ENCODE results near the gene COL2A1.
A peak's percentile ranks its signal among the peaks of the same experiment; 100 is the strongest.

Gene COL2A1

DNA sequence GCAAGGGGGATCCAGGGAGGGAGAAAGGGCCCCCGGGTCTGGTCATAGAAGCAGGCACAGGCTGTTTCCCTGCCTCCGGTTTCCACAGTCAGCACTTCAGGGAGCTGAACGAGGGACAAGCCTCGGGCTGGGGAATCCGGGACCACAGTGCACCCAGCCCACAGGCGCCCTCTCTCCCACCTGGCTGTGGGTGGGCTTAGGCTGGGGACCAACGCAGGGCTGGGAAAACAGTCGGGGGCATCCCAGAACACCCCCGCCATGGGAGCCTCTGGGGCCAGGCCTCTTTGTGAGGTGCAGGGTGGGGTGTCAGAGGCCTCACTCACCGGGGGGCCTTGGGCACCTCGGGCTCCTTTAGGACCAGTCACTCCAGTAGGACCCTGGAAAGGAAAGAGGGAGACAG is 24.6 kb downstream of the COL2A1 start:
- TF ChIP-seq ZFHX2 (tag by site-specific recombination; conservative IDR thresholded peaks at IDR 0.05), result no peak
- TF ChIP-seq, protein P1, sequence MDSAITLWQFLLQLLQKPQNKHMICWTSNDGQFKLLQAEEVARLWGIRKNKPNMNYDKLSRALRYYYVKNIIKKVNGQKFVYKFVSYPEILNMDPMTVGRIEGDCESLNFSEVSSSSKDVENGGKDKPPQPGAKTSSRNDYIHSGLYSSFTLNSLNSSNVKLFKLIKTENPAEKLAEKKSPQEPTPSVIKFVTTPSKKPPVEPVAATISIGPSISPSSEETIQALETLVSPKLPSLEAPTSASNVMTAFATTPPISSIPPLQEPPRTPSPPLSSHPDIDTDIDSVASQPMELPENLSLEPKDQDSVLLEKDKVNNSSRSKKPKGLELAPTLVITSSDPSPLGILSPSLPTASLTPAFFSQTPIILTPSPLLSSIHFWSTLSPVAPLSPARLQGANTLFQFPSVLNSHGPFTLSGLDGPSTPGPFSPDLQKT (IDR thresholded peaks at IDR 0.05; ENCODE audit: borderline replicate concordance, low read depth, low read length), result no peak
- no peak for TF ChIP-seq GFI1B (tag by site-specific recombination; IDR thresholded peaks at IDR 0.05)
- no peak for TF ChIP-seq SALL2 (tag by site-specific recombination; IDR thresholded peaks at IDR 0.05; ENCODE audit: borderline replicate concordance)
- no peak for TF ChIP-seq ZNF530 (tag by site-specific recombination; IDR thresholded peaks at IDR 0.05; ENCODE audit: low read depth)
- no peak for TF ChIP-seq ZNF350 (tag by site-specific recombination; IDR thresholded peaks at IDR 0.05)
- TF ChIP-seq, protein P2, sequence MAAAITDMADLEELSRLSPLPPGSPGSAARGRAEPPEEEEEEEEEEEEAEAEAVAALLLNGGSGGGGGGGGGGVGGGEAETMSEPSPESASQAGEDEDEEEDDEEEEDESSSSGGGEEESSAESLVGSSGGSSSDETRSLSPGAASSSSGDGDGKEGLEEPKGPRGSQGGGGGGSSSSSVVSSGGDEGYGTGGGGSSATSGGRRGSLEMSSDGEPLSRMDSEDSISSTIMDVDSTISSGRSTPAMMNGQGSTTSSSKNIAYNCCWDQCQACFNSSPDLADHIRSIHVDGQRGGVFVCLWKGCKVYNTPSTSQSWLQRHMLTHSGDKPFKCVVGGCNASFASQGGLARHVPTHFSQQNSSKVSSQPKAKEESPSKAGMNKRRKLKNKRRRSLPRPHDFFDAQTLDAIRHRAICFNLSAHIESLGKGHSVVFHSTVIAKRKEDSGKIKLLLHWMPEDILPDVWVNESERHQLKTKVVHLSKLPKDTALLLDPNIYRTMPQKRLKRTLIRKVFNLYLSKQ (tag by site-specific recombination; IDR thresholded peaks at IDR 0.05; ENCODE audit: borderline replicate concordance), result no peak
- no peak for TF ChIP-seq ZNF571 (tag by site-specific recombination; IDR thresholded peaks at IDR 0.05)
- TF ChIP-seq, protein P3, sequence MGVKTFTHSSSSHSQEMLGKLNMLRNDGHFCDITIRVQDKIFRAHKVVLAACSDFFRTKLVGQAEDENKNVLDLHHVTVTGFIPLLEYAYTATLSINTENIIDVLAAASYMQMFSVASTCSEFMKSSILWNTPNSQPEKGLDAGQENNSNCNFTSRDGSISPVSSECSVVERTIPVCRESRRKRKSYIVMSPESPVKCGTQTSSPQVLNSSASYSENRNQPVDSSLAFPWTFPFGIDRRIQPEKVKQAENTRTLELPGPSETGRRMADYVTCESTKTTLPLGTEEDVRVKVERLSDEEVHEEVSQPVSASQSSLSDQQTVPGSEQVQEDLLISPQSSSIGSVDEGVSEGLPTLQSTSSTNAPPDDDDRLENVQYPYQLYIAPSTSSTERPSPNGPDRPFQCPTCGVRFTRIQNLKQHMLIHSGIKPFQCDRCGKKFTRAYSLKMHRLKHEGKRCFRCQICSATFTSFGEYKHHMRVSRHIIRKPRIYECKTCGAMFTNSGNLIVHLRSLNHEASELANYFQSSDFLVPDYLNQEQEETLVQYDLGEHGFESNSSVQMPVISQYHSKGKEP (tag by site-specific recombination; IDR thresholded peaks at IDR 0.05), result no peak
- TF ChIP-seq ZNF223 (tag by site-specific recombination; IDR thresholded peaks at IDR 0.05), result no peak
- peaks cover 0 to 50% of the 10 kb centered on the region in 2 experiments; a peak in 1 of 3 replicates for H3K36me3 ChIP-seq (ENCODE audit: control insufficient read depth in 2 of 2, insufficient read depth in 1 of 2, low read length in 2 of 2)

DNA sequence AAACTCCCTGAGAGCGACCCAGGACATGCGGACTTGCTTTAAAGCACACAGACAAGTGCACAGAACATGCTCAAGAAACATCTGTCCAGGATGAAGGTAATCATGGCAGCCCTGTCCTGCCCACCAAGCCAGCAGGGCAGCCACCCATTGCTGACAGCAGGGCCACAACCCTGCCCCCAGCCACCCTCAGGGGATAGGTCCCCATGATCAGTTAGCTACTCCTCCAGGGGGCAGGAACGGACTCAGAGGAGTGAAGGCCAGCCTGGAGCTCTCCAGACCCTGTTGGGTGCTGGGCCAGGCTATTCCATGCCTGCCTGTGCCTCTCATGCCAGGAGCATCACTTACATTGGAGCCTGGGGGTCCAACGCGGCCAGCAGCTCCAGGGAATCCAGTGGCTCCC is 25.1 kb downstream of the COL2A1 start:
- ChIA-PET CTCF (interaction anchor here (1.2 kb wide), 1 partner anchor 13 kb away, joined by 3 read pairs; no protein-coding TSS in a partner anchor), POLR2A (no interaction called here)

More for the DNA sequence above, 24.6 kb downstream of the COL2A1 start:
- Histone ChIP-seq H3K4me1 (ENCODE audit: control insufficient read depth, insufficient read depth, low read length) (no peaks in the 10 kb centered on the region), H3K27ac (ENCODE audit: extremely low read depth, low read depth, low read length) (no peak overlapping the region), H3K4me3 (ENCODE audit: low read depth, low read length) (no peak overlapping the region), H3K9me3 (ENCODE audit: control insufficient read depth, insufficient read depth, low read depth, low read length) (no peaks in the 10 kb centered on the region)
- CTCF ChIA-PET, result no interaction called here
- POLR2A ChIA-PET, result no interaction called here

DNA sequence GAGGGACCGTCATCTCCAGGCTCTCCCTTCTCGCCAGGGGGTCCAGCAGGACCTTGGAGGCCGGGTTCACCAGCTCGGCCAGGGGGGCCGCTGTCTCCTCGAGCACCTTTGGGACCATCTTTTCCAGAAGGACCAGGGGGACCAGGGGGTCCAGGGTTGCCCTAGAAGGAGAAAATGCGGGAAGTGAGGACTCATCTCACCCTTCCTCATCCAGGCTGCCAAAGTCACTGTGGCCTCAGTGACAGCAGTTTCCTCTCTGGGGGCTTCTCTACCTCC is 25.7 kb downstream of the COL2A1 start:
- Histone ChIP-seq H3K36me3 (ENCODE audit: control insufficient read depth in 2 of 2, insufficient read depth in 1 of 2, low read length in 2 of 2) (peaks cover 0 to 55% of the 10 kb centered on the region in 2 experiments; a peak in 1 of 3 replicates), H3K9me3 (ENCODE audit: control insufficient read depth, insufficient read depth, low read depth, low read length) (no peaks in the 10 kb centered on the region), H3K4me3 (ENCODE audit: low read depth, low read length) (no peak overlapping the region), H3K27ac (ENCODE audit: extremely low read depth, low read depth, low read length) (no peak overlapping the region), H3K4me1 (ENCODE audit: control insufficient read depth, insufficient read depth, low read length) (no peaks in the 10 kb centered on the region)
- ChIA-PET POLR2A (no interaction called here), CTCF (interaction anchor here (1.2 kb wide), 1 partner anchor 12 kb away, joined by 3 read pairs; no protein-coding TSS in a partner anchor)
- TF ChIP-seq IKZF3 (tag by site-specific recombination; IDR thresholded peaks at IDR 0.05), result no peak
- TF ChIP-seq SP2 (tag by site-specific recombination; IDR thresholded peaks at IDR 0.05), result no peak
- no peak for TF ChIP-seq ZNF707 (tag by site-specific recombination; IDR thresholded peaks at IDR 0.05)
- TF ChIP-seq ZBTB7A (tag by site-specific recombination; IDR thresholded peaks at IDR 0.05; ENCODE audit: low read depth), result no peak
- TF ChIP-seq ZNF214 (tag by site-specific recombination; IDR thresholded peaks at IDR 0.05; ENCODE audit: borderline replicate concordance), result no peak
- TF ChIP-seq, protein P4, sequence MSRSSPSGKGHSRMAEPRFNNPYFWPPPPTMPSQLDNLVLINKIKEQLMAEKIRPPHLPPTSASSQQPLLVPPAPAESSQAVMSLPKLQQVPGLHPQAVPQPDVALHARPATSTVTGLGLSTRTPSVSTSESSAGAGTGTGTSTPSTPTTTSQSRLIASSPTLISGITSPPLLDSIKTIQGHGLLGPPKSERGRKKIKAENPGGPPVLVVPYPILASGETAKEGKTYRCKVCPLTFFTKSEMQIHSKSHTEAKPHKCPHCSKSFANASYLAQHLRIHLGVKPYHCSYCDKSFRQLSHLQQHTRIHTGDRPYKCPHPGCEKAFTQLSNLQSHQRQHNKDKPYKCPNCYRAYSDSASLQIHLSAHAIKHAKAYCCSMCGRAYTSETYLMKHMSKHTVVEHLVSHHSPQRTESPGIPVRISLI (tag by site-specific recombination; IDR thresholded peaks at IDR 0.05), result no peak
- TF ChIP-seq ZNF146 (tag by site-specific recombination; IDR thresholded peaks at IDR 0.05), result no peak
- no peak for TF ChIP-seq ZFP41 (tag by site-specific recombination; IDR thresholded peaks at IDR 0.05; ENCODE audit: borderline replicate concordance)
- no peak for TF ChIP-seq ZNF555 (tag by site-specific recombination; conservative IDR thresholded peaks at IDR 0.05)

More for the DNA sequence above, 25.1 kb downstream of the COL2A1 start:
- H3K36me3 ChIP-seq (ENCODE audit: control insufficient read depth in 2 of 2, insufficient read depth in 1 of 2, low read length in 2 of 2), result peaks cover 0 to 48% of the 10 kb centered on the region in 2 experiments; a peak in 1 of 3 replicates
- no peaks in the 10 kb centered on the region for H3K9me3 ChIP-seq (ENCODE audit: control insufficient read depth, insufficient read depth, low read depth, low read length)
- H3K27ac ChIP-seq (ENCODE audit: extremely low read depth, low read depth, low read length), result no peak overlapping the region
- peak; percentile 5; the same call in 1 of the 2 replicates for TF ChIP-seq SP2 (tag by site-specific recombination; IDR thresholded peaks at IDR 0.05)
- TF ChIP-seq FEZF1 (tag by site-specific recombination; IDR thresholded peaks at IDR 0.05), result no peak
- H3K4me3 ChIP-seq (ENCODE audit: low read depth, low read length), result no peak overlapping the region
- no peaks in the 10 kb centered on the region for H3K4me1 ChIP-seq (ENCODE audit: control insufficient read depth, insufficient read depth, low read length)

All from HEK293 (cell line).